ENCODE data around the gene TMEM50A.
"Not testable (repeated sequence)": the region's sequence is repeated elsewhere in the genome, so short reads cannot be mapped to it uniquely, and the experiment has no call there.

The TMEM50A gene

GRCh38 chr1:25336922-25337354, 1.2 kb upstream of the TMEM50A start:
- not testable (repeated sequence) for DNase-seq (ENCODE audit: low read depth in 2 of 2)

DNA sequence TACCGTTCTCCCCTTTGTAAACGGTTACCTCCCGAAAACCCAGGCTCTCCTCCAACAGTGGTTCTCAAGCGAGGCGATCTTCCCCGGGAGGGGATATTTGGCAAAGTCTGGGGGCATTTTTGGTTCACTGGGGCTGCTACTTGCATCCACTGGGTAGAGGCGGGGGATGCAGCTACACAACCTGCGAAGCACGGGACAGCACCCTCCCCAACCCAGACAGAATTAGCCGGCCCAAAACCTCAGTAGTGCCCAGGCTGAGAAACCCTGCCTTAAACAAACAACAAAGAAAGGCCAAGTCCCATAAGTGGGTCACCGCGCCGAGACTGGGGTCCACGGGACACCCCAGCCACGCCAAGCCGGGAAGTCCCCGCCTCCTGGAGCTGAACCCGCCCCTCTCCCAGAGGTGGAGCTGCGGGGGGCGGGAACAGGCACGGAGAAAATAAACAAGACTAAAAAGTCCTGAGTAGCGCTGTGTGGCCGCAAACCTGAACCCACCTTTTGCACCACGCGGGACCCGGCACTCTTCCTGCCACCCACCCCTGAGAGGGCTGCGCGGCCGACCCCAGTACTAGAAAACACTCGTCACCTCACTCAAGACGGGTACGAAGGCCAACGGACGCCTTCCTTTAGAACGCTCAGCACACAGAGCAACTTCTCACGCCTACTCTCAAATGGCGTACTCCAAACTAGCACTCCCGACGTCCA, 499 bp upstream of the TMEM50A start:
- not testable (repeated sequence) for DNase-seq (ENCODE audit: low read depth in 2 of 2)

DNA sequence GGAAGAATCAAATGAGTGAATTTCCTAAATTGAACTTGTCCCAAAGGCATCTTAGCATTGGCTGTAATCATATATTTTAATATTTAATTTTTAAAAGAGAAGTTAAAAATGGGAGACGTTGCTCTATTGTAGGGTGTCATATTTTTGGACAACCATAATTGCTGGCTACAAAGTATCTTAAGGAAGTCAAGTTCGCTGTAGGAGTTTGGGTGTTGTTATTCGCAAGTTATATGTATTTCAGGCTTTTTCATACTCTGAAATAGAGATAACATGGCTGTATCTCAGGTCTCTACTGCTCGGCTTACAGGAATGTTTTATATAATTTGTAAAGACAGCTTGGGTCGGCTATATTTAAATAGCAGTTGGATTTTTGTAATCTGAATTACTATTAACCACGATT, 852 bp downstream of the TMEM50A start:
- no peak for DNase-seq (ENCODE audit: low read depth in 2 of 2)

DNA sequence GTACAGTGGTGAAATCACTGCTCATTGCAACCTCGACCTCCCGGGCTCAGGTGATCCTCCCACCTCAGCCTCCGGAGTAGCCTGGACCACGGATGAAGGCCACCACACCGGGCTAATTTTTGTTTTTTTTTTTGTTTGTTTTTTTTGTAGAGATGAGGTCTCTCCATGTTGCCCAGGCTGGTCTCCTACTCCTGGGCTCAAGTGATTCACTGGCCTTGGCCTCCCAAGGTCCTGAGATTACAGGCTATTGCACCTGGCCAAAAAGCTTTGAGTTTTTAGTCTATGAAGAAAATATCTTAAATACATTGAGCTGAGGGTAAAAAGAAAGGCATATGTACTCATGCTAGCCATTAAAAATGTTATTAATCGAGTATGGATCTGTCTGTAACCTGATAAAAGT, 3.6 kb downstream of the TMEM50A start:
- no peak for DNase-seq (ENCODE audit: low read depth in 2 of 2)

GRCh38 chr1:25342846-25343245, 4.7 kb downstream of the TMEM50A start:
- DNase-seq (ENCODE audit: low read depth in 2 of 2), result no peak

GRCh38 chr1:25343872-25344271, 5.7 kb downstream of the TMEM50A start:
- DNase-seq (ENCODE audit: low read depth in 2 of 2), result no peak

DNA sequence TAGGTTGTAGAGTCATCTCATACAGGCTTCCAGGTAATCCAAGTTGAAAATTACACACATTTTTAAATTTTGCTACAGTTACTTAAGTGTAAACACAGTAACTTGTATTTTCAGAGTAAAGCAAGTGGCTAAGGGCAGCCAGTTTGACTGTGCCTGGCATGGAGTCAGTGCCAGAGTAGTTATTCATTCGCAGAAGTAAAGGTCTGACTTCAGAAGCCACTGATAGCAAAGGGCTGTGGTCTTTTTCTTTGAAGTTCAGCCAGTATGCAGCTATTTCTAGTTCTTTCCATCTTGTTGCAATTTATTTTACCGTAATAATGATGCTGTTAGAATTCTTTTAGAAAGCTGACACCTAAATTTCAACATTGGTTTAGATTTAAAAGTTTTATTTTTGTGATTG, 9.4 kb downstream of the TMEM50A start:
- DNase-seq (ENCODE audit: low read depth in 2 of 2), result no peak

DNA sequence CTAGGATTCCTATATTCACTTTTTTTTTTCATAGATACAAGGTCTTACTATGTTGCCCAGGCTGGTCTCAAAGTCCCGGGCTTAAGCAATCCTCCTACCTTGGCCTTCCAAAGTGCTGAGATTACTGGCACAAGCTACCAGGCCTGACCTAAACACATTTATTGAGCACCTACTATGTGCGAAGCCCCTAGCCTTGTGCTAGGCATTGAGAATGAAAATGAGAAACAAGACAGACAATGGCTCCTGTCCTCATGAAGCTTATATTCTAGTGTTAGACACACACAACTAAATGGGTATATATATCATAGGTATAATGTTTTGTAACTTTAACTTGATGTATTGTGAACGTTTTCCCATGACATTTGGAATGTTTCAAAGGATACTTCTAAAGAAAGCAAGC, 11.5 kb downstream of the TMEM50A start:
- DNase-seq (ENCODE audit: low read depth in 2 of 2), result no peak

- DNase-seq (ENCODE audit: low read depth in 2 of 2), result no peak
Measured at GRCh38 chr1:25355841-25356395, 17.8 kb downstream of the TMEM50A start.

DNA sequence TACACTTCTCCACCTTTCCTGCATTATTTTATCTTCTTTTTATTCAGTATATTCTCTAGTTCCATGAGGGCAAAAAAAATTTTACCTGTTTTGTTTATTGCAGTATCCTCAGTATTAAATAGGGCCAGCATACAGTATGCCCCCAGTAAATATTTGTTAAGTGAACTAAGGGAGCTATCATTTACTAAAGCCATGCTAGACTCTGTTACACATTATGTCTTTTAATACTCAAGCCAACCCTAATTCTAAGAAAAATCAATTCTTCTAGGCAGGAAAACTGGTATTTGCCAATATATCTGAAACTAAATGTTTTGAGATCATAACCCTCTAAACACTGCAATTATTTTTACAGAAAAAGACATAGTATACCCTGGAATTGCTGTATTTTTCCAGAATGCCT, 18.3 kb downstream of the TMEM50A start:
- DNase-seq (ENCODE audit: low read depth in 2 of 2), result no peak

DNA sequence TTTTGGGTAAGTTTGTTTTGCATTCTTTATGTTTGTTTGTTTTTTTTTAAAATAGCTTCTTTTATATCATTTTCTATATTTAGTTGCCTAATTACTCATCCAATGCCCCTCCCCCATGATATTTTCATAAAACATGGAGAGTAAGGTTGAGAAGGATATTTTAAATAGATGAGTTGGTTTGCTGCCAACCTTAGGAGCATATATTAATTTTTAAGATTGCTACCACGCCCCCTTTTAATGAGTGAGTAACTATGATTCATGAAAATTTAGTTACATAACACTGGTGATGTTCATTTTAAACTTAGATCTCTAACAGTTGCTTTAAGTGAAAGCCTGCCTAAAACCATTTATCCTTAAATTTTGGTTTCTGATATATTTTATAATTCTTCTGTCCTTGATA, 18.7 kb downstream of the TMEM50A start:
- DNase-seq (ENCODE audit: low read depth in 2 of 2), result no peak

- no peak for DNase-seq (ENCODE audit: low read depth in 2 of 2)
Measured at GRCh38 chr1:25360596-25361581, 22.8 kb downstream of the TMEM50A start.

- DNase-seq (ENCODE audit: low read depth in 2 of 2), result no peak
Measured at GRCh38 chr1:25361901-25362300, 23.8 kb downstream of the TMEM50A start.

GRCh38 chr1:25362634-25363559, 24.8 kb downstream of the TMEM50A start:
- not testable (repeated sequence) for DNase-seq (ENCODE audit: low read depth in 2 of 2)

GRCh38 chr1:25369241-25369640, 31.1 kb downstream of the TMEM50A start:
- no peak for DNase-seq (ENCODE audit: low read depth in 2 of 2)

DNA sequence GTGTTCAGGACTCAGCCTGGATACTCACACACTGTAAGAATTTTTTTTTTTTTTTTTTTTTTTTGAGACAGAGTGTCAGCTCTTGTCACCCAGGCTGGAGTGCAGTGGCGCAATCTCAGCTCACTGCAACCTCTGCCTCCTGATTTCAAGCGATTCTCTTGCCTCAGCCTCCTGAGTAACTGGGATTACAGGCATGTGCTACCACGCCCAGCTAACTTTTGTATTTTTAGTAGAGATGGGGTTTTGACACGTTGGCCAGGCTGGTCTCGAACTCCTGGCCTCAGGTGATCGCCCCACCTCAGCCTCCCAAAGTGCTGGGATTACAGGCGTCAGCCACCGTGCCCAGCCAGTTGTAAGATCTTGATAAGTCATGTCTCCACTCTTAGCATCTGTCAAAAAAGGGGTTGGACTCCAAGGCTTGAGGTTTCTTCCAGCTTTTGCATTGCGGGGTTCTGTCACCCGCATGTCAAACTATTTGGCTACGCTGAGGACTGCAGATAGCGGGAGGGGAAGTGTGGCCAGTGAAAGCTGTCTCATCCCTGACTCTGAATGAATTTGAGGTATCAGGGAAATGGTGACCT, 31.6 kb downstream of the TMEM50A start:
- not testable (repeated sequence) for DNase-seq (ENCODE audit: low read depth in 2 of 2)

- DNase-seq (ENCODE audit: low read depth in 2 of 2), result not testable (repeated sequence)
Measured at GRCh38 chr1:25371757-25372156, 33.6 kb downstream of the TMEM50A start.

DNA sequence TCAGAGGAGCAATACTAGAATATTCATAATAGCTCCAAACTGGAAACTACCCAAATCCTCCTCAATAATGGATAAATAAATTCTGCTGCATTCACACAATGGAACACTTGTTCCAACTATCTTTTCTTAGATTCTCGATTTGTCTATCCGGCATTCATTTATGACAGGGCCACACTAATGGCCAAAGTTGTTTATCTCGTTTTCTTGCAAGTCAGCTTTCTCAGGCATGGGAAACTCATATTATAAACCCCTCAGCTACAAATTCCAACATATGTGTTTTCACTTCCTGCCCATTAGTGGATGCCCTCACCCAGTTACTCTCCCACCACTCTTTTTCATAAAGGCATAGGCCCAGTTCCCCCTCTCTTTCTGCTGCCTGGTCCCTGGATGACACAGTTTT, 40.2 kb downstream of the TMEM50A start:
- DNase-seq (ENCODE audit: low read depth in 2 of 2), result not testable (repeated sequence)

- DNase-seq (ENCODE audit: low read depth in 2 of 2), result not testable (repeated sequence)
Measured at GRCh38 chr1:25382543-25382942, 44.4 kb downstream of the TMEM50A start.

DNA sequence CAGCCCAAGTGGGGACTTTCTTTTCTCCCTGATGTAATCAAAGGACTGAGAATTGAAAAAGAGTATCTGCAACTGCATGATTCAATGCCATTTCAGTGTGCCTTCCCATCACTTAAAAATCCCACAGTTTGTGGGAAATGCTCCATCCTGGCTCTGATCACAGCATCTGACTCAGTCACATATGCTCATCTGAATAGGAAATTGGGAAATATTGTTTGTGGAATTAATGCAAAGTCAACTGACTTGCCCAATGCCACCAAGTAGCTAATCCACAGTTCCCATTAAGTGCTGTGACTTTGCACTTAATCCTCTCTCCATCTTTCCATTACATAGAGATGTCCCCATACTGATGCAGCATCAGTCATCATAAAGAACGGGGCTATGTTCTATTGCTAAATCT, 45.0 kb downstream of the TMEM50A start:
- not testable (repeated sequence) for DNase-seq (ENCODE audit: low read depth in 2 of 2)

DNA sequence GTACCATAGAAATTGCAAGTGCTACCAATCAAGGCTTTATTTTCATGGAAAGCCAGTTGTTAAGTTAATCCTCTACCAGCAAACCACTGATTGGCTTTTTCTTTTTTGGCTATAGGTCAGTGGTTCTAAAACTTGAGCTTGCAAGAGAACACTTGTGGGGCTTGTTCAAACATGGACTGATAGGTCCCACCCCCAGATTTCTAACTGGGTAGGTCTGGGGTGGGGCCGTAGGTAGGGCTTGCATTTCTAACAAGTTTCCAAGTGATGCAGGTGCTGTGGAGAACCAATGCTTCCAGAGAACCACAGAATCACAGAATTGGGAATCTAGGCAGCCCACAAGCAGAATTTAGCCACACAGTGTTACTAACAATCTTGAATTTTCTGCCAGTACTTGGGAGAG, 45.7 kb downstream of the TMEM50A start:
- not testable (repeated sequence) for DNase-seq (ENCODE audit: low read depth in 2 of 2)

Measured in stimulated activated CD8-positive, alpha-beta memory T cell treated with anti-CD3 and anti-CD28 coated beads, Interleukin-15, amount 100 ng/mL, for 4 hours (primary cell).